GM21786 (cell line): Measurements from ENCODE around the gene SLC35A5.

Source experiments
- ATAC-seq: cut with Tn5 transposase; IDR thresholded peaks from one replicate; pipeline ENCODE4 v1.9.1; 2021; ENCODE audit not compliant: unreplicated experiment

Gene SLC35A5

DNA sequence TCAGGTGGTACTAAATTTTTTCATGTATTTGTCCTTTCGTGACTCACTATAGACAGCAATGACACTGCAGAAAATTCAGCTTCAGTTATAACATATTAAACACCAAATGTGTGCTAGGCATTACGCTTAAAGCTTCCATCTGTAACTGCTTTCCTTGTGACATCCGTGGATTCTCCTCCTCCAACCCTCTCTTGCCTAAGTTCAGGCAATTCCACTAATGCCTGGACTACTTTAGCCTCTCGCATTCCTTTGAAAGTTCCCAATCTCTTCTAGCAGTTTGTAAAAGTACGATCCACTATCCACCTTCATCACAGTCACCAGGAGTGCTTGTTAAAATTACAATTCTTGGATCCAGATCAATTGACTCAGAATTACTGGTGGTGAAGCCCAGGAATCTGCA, 61.4 kb downstream of the SLC35A5 start:
- no peak for ATAC-seq

DNA sequence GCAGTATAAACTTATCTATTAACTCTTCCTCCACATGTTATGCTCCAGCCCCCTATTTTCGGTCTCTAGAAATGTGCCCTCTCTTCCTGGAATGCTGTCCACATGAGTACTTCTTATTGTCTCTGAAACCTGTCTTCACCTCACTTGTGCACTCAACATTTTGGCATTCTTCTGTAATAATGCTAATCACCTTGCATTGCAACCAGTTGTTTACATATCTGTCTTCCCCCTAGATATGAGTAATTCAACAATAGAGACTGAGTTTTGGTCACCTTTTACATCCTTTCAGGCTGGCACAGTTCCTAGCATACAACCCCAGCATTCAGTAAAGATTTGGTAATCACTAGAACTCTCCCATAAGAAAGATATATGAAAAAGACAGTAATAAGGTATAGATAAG, 61.9 kb downstream of the SLC35A5 start:
- no peak for ATAC-seq

DNA sequence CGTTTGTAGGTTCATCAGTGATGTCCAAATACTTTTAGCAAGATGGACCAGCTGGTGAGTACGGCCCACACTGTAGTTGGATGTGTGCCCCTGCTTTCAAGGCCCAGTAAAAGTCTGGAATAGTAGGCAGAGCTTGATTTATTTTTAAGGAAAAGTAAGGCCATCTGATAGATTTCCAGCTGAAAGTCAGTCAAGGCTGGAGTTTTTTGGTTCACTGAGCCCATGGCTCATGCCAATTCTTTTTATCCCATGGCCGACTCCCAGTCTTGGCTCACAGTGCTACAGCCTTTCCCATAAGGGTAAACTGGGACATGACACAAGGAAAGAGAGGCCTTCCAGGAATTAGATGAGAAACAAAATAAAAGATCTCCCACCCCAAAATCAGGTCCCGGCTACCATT, 65.6 kb downstream of the SLC35A5 start:
- no peak for ATAC-seq

DNA sequence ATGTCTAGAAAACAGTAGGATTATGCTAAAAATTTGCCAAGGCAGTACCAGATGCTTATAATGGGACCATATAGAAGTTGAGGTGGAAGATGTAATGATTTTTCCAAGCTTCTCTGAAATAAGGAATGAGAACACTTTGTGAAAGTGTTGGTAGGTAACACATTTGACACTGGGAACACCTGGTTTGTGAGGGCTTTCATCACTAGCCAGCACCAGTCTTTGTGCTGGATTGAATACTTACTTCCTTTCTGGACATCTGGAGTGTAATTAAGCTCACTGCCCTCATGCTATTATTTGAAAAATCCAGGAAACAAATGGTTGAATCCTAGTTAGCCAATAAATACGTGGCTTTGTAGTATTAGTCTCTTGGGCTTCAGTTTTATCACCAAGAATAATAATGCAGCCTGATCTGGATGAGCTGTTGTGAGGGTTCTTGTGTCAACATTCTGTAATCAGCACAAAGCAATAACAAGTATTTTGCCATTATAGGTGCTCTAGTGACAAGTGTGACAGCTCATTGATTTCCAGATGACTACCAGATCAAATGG, 66.1 kb downstream of the SLC35A5 start:
- ATAC-seq, result no peak

GRCh38 chr3:112629425-112629824, 67.6 kb downstream of the SLC35A5 start:
- no peak for ATAC-seq

- ATAC-seq, result no peak
Measured at GRCh38 chr3:112631257-112631656, 69.4 kb downstream of the SLC35A5 start.

GRCh38 chr3:112632596-112632995, 70.8 kb downstream of the SLC35A5 start:
- no peak for ATAC-seq

DNA sequence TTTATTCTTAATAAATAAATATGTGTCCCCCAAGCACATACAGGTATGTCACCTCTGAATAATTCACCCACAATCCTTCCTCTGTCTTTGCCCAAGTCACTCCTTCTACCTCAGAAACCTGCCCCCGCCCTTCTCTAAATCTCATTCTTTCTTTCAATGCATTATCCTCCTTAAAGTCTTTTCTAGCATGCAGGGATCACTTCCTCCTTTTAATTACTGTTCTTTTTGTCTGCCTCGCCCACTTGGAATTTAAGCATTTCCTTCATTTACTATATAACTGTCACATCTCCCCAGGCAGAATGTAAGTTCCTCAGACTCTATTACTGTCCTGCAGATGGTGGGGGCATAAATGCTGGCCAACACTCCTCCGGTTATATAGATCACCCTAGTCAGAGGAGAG, 71.3 kb downstream of the SLC35A5 start:
- ATAC-seq, result no peak

DNA sequence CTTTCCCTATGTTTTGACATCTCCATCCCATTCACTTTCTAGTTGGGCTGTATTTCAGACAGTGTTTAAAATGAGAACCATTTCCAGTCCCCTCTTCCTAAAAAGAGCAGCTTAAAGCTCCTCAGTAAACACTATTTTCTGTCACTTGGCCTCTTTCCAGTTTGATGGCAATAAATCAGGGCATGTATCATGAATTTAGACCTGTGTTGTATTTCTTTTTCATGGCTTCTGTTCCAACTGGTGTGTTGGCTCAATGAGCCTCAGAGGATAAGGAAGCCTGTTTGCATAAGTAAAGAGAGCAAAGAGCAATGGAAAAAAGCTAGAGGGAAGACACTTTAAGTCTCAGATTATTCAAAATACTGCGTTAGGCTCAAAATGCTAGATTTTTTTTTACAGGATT, 71.9 kb downstream of the SLC35A5 start:
- no peak for ATAC-seq

GRCh38 chr3:112634786-112635541, 73.1 kb downstream of the SLC35A5 start:
- no peak for ATAC-seq
